ENCODE measurements around the gene RNF152.

DNA sequence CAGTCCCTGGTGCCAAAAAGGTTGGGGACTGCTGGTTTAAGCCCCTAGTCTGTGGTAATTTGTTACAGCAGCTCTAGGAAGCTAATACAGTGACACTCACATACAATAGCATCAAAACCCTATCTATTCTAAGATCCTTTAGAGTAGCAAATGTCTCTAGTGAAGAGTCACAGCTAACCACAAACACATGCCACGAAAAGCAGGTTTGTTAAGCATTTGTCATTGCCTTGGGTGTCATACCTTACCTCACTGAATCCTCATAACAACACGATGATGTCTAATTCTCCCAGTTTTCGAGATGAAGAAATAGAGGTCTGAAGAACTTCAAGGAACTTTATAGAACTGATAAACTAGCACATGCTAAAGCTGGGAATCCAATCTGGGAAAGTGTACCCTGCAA lies 29.6 kb upstream of the RNF152 start:
- TF ChIP-seq POLR2AphosphoS5 (IDR thresholded peaks at IDR 0.05) (no peak), POLR2A (IDR thresholded peaks at IDR 0.05) (no peak)
- TF ChIP-seq, protein P1, sequence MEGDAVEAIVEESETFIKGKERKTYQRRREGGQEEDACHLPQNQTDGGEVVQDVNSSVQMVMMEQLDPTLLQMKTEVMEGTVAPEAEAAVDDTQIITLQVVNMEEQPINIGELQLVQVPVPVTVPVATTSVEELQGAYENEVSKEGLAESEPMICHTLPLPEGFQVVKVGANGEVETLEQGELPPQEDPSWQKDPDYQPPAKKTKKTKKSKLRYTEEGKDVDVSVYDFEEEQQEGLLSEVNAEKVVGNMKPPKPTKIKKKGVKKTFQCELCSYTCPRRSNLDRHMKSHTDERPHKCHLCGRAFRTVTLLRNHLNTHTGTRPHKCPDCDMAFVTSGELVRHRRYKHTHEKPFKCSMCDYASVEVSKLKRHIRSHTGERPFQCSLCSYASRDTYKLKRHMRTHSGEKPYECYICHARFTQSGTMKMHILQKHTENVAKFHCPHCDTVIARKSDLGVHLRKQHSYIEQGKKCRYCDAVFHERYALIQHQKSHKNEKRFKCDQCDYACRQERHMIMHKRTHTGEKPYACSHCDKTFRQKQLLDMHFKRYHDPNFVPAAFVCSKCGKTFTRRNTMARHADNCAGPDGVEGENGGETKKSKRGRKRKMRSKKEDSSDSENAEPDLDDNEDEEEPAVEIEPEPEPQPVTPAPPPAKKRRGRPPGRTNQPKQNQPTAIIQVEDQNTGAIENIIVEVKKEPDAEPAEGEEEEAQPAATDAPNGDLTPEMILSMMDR (IDR thresholded peaks at IDR 0.05): no peak
